SU-DHL-6 (cell line): ENCODE measurements around the gene C5orf63.

Experiments
- EZH2phosphoT487 ChIP-seq: fragments of 200-600 bp; sonication (generic), shearing (Covaris generic); conservative IDR thresholded peaks from 2 replicates; pipeline ENCODE4 v1.6.1; 2018; ENCODE audit warnings: mild to moderate bottlenecking, antibody characterized with exemption, low read length, moderate library complexity, mixed read lengths
- TF ChIP-seq, protein P1 (sequence below): fragments of 200-600 bp; sonication (generic); IDR thresholded peaks from one replicate; pipeline ENCODE4 v1.5.1; 2017; ENCODE audit warnings: antibody characterized with exemption, mild to moderate bottlenecking, low read length, moderate library complexity; ENCODE audit not compliant: insufficient read depth, poor library complexity, severe bottlenecking

DNA sequence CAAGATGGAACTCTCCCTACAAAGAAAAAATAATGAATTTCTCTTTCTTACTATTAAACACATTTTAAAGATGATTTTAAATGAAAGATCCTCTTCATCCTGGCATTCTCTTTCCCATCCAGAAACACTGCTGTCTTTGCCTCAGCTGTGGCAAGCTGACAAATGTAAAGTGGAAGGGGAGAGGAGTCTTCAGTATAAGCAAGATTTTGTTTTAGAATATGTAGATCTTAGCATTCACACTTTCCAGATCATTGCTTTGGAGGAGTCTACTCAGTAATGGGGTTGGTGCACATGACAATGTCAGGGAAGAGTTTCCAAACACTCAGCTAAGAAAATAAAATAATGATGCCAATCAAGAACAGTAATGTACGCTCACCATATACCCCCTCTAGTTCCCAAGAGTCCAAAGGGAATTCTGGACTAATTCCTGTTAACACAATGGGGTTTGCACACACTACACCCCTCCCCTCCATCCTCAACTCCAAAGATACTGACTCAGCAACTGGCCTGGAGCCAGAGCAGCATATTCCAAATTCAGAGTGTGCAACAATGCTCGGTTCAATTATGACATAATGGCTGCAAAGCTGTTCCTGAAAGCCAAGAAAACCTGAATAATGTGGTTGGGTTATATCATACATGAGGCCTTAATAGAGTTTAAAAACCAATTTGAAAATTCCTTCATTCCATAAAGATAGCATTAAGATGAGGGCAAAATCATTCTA is 4.6 kb downstream of the C5orf63 start:
- TF ChIP-seq, protein P1, sequence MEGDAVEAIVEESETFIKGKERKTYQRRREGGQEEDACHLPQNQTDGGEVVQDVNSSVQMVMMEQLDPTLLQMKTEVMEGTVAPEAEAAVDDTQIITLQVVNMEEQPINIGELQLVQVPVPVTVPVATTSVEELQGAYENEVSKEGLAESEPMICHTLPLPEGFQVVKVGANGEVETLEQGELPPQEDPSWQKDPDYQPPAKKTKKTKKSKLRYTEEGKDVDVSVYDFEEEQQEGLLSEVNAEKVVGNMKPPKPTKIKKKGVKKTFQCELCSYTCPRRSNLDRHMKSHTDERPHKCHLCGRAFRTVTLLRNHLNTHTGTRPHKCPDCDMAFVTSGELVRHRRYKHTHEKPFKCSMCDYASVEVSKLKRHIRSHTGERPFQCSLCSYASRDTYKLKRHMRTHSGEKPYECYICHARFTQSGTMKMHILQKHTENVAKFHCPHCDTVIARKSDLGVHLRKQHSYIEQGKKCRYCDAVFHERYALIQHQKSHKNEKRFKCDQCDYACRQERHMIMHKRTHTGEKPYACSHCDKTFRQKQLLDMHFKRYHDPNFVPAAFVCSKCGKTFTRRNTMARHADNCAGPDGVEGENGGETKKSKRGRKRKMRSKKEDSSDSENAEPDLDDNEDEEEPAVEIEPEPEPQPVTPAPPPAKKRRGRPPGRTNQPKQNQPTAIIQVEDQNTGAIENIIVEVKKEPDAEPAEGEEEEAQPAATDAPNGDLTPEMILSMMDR = no peak
- TF ChIP-seq EZH2phosphoT487 = no peak
